ENCODE results near the gene TMEM253. TPM values are rescaled to one million over a fixed set of nuclear protein-coding genes. Genes with fewer than 3 reads are reported as not detected.

TMEM253 gene
- total RNA-seq, 1 experiment from 2014 or later, result 0.98 TPM

GRCh38 chr14:21113369-21113768, 12.5 kb downstream of the TMEM253 start:
- Mint-ChIP-seq H3K4me3 (ENCODE audit: unreplicated experiment) (no peak overlapping the region), H3K4me1 (ENCODE audit: low read depth, unreplicated experiment) (no peaks in the 10 kb centered on the region), H3K9me3 (ENCODE audit: unreplicated experiment) (no peaks in the 10 kb centered on the region), H3K27me3 (ENCODE audit: insufficient read depth, unreplicated experiment) (peaks cover 2% of the 10 kb centered on the region), H3K27ac (ENCODE audit: unreplicated experiment) (no peak overlapping the region), H3K36me3 (ENCODE audit: insufficient read depth, unreplicated experiment) (no peaks in the 10 kb centered on the region)
- DNase-seq, result no peak
- no TSS peak for BruUV-seq (replicated peaks)
- H3K36me3 ChIP-seq (ENCODE audit: control insufficient read depth, insufficient read depth, low read length), result no peaks in the 10 kb centered on the region
- TF ChIP-seq CTCF (IDR thresholded peaks at IDR 0.05; ENCODE audit: insufficient read depth in 1 of 2, low read depth in 1 of 2, low read length in 1 of 2, severe bottlenecking in 1 of 2, unreplicated experiment in 1 of 2), result no peak
- CTCF ChIA-PET, result interaction anchor here (0.6 kb wide), 1 partner anchor 9 kb away, joined by 3 read pairs; no protein-coding TSS in a partner anchor
- POLR2A ChIA-PET, result no interaction called here
- H3K9me3 ChIP-seq, result no peaks in the 10 kb centered on the region
- no peak overlapping the region for H3K4me3 ChIP-seq (ENCODE audit: low read depth, low read length)
- no peaks in the 10 kb centered on the region for H3K27me3 ChIP-seq (replicated peaks; ENCODE audit: control insufficient read depth, insufficient read depth, low read length)
- H3K4me1 ChIP-seq, result no peaks in the 10 kb centered on the region
- intact Hi-C loops (cut with micrococcal nuclease; ENCODE audit: unreplicated experiment), result no loop called here

GRCh38 chr14:21118933-21119332, 18.1 kb downstream of the TMEM253 start:
- H3K9me3 Mint-ChIP-seq (ENCODE audit: unreplicated experiment), result no peaks in the 10 kb centered on the region
- peaks cover 11% of the 10 kb centered on the region for H3K27me3 Mint-ChIP-seq (ENCODE audit: insufficient read depth, unreplicated experiment)
- no peak for DNase-seq
- no peak overlapping the region for H3K4me3 Mint-ChIP-seq (ENCODE audit: unreplicated experiment)
- Histone ChIP-seq H3K27me3 (replicated peaks; ENCODE audit: control insufficient read depth, insufficient read depth, low read length) (no peaks in the 10 kb centered on the region), H3K36me3 (ENCODE audit: control insufficient read depth, insufficient read depth, low read length) (no peaks in the 10 kb centered on the region), H3K4me3 (ENCODE audit: low read depth, low read length) (no peak overlapping the region), H3K9me3 (no peaks in the 10 kb centered on the region), H3K4me1 (no peaks in the 10 kb centered on the region)
- ChIA-PET POLR2A (no interaction called here), CTCF (no interaction called here)
- H3K36me3 Mint-ChIP-seq (ENCODE audit: insufficient read depth, unreplicated experiment), result no peaks in the 10 kb centered on the region
- no peaks in the 10 kb centered on the region for H3K4me1 Mint-ChIP-seq (ENCODE audit: low read depth, unreplicated experiment)
- no peak for TF ChIP-seq CTCF (IDR thresholded peaks at IDR 0.05; ENCODE audit: insufficient read depth in 1 of 2, low read depth in 1 of 2, low read length in 1 of 2, severe bottlenecking in 1 of 2, unreplicated experiment in 1 of 2)
- intact Hi-C loops (cut with micrococcal nuclease; ENCODE audit: unreplicated experiment), result no loop called here
- no peak overlapping the region for H3K27ac Mint-ChIP-seq (ENCODE audit: unreplicated experiment)
- BruUV-seq (replicated peaks), result no TSS peak

- TF ChIP-seq CTCF (IDR thresholded peaks at IDR 0.05; ENCODE audit: insufficient read depth in 1 of 2, low read depth in 1 of 2, low read length in 1 of 2, severe bottlenecking in 1 of 2, unreplicated experiment in 1 of 2), result no peak
- intact Hi-C loops (cut with micrococcal nuclease; ENCODE audit: unreplicated experiment), result no loop called here
Observed at GRCh38 chr14:21120686-21121085, 19.8 kb downstream of the TMEM253 start.

More at GRCh38 chr14:21120686-21121085, 19.8 kb downstream of the TMEM253 start:
- CTCF ChIA-PET, result no interaction called here
- Mint-ChIP-seq H3K4me1 (ENCODE audit: low read depth, unreplicated experiment) (no peaks in the 10 kb centered on the region), H3K9me3 (ENCODE audit: unreplicated experiment) (no peaks in the 10 kb centered on the region), H3K36me3 (ENCODE audit: insufficient read depth, unreplicated experiment) (no peaks in the 10 kb centered on the region), H3K27me3 (ENCODE audit: insufficient read depth, unreplicated experiment) (peaks cover 11% of the 10 kb centered on the region), H3K27ac (ENCODE audit: unreplicated experiment) (no peak overlapping the region), H3K4me3 (ENCODE audit: unreplicated experiment) (no peak overlapping the region)
- H3K4me3 ChIP-seq (ENCODE audit: low read depth, low read length), result no peak overlapping the region
- no peaks in the 10 kb centered on the region for H3K4me1 ChIP-seq
- no TSS peak for BruUV-seq (replicated peaks)
- no peaks in the 10 kb centered on the region for H3K27me3 ChIP-seq (replicated peaks; ENCODE audit: control insufficient read depth, insufficient read depth, low read length)
- no peak for DNase-seq
- no peaks in the 10 kb centered on the region for H3K36me3 ChIP-seq (ENCODE audit: control insufficient read depth, insufficient read depth, low read length)
- POLR2A ChIA-PET, result no interaction called here
- H3K9me3 ChIP-seq, result no peaks in the 10 kb centered on the region; the same call in 1 of the 2 replicates
